GM19025 (cell line): Measurements from ENCODE around the gene PRKG1.

Experiments
- ATAC-seq: cut with Tn5 transposase; IDR thresholded peaks from one replicate; pipeline ENCODE4 v1.9.1; 2021; ENCODE audit warnings: mild to moderate bottlenecking, low read depth, moderate library complexity; ENCODE audit not compliant: unreplicated experiment

The PRKG1 gene

GRCh38 chr10:51766423-51767102 lies 692.3 kb downstream of the PRKG1 start:
- no peak for ATAC-seq

GRCh38 chr10:51767103-51767763 lies 692.9 kb downstream of the PRKG1 start:
- no peak for ATAC-seq

GRCh38 chr10:51768886-51769465 lies 694.7 kb downstream of the PRKG1 start:
- ATAC-seq = no peak

- no peak for ATAC-seq
These were observed 696.4 kb downstream of the PRKG1 start for GRCh38 chr10:51770709-51771108.

GRCh38 chr10:51772387-51772786 lies 698.1 kb downstream of the PRKG1 start:
- ATAC-seq = no peak

GRCh38 chr10:51773681-51774080 lies 699.4 kb downstream of the PRKG1 start:
- no peak for ATAC-seq

- no peak for ATAC-seq
These were observed 709.7 kb downstream of the PRKG1 start for GRCh38 chr10:51783941-51784340.

- ATAC-seq = no peak
These were observed 711.9 kb downstream of the PRKG1 start for GRCh38 chr10:51786016-51786683.

GRCh38 chr10:51786684-51787035 lies 712.4 kb downstream of the PRKG1 start:
- no peak for ATAC-seq

- no peak for ATAC-seq
These were observed 714.0 kb downstream of the PRKG1 start for GRCh38 chr10:51788273-51788672.

- ATAC-seq = no peak
These were observed 714.8 kb downstream of the PRKG1 start for GRCh38 chr10:51789118-51789517.

GRCh38 chr10:51789903-51790302 lies 715.6 kb downstream of the PRKG1 start:
- no peak for ATAC-seq

GRCh38 chr10:51792678-51793077 lies 718.4 kb downstream of the PRKG1 start:
- ATAC-seq = no peak

- ATAC-seq = no peak
These were observed 725.8 kb downstream of the PRKG1 start for GRCh38 chr10:51800121-51800520.

- ATAC-seq = no peak
These were observed 726.6 kb downstream of the PRKG1 start for GRCh38 chr10:51800725-51801424.

GRCh38 chr10:51802030-51802429 lies 727.7 kb downstream of the PRKG1 start:
- ATAC-seq = no peak

GRCh38 chr10:51804866-51805265 lies 730.6 kb downstream of the PRKG1 start:
- ATAC-seq = no peak

GRCh38 chr10:51806079-51806835 lies 732.0 kb downstream of the PRKG1 start:
- no peak for ATAC-seq

- ATAC-seq = no peak
These were observed 733.9 kb downstream of the PRKG1 start for GRCh38 chr10:51808187-51808586.

- no peak for ATAC-seq
These were observed 741.4 kb downstream of the PRKG1 start for GRCh38 chr10:51815723-51816122.
